GM12874 (cell line): ENCODE data around the gene PREPL.

Experiments used
- TF ChIP-seq, protein P1 (sequence below): IDR thresholded peaks from 2 replicates; pipeline ENCODE4 v1.5.1; 2011; ENCODE audit warnings: low read depth, mild to moderate bottlenecking, control low read depth, low read length, moderate library complexity; ENCODE audit not compliant: insufficient read depth

Gene PREPL

DNA sequence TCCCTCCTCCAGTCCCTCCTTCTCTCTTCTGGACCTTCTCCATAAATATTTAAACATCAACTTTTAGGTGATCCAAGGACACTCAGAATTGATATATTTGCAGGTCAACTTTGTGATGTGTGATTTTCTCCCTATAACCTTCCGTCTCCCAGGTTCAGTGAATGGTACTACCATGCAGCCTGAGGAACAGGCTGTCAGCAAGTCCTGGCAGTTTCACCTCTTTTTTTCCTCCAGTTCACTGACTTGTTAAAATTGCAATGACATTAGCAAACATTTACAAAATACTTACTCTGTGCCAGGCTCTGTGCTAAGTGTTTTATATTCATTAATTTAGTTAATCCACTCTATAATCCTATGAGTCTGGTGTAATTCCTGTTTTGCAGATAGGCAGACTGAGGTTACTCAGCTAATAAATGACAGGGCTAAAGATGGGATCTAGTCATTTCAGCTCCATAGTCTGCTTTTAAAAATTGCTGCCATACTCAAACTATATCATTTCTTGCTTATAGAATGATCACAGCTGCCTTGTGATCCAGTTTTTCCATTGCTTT lies 78.1 kb downstream of the PREPL start:
- TF ChIP-seq, protein P1, sequence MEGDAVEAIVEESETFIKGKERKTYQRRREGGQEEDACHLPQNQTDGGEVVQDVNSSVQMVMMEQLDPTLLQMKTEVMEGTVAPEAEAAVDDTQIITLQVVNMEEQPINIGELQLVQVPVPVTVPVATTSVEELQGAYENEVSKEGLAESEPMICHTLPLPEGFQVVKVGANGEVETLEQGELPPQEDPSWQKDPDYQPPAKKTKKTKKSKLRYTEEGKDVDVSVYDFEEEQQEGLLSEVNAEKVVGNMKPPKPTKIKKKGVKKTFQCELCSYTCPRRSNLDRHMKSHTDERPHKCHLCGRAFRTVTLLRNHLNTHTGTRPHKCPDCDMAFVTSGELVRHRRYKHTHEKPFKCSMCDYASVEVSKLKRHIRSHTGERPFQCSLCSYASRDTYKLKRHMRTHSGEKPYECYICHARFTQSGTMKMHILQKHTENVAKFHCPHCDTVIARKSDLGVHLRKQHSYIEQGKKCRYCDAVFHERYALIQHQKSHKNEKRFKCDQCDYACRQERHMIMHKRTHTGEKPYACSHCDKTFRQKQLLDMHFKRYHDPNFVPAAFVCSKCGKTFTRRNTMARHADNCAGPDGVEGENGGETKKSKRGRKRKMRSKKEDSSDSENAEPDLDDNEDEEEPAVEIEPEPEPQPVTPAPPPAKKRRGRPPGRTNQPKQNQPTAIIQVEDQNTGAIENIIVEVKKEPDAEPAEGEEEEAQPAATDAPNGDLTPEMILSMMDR = no peak

DNA sequence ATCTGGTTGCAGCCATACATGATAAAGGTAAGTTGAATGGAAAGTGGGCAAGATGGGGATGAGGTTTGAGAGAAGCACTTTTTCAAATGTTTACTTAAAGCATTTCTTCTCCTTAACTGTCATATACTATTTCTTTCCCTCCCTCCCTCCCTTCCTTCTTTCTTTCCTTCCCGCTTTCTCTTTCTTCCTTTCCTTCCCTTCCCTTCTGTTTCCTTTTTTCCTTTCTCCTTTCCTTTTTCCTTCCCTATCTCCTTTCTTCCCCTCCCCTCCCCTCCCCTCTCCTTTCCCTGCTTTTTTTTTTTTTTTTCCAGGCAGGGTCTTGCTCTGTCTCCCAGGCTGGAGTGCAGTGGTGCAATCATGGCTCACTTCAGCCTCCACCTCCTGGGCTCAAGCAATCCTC lies 80.4 kb downstream of the PREPL start:
- TF ChIP-seq, protein P1 = no peak

DNA sequence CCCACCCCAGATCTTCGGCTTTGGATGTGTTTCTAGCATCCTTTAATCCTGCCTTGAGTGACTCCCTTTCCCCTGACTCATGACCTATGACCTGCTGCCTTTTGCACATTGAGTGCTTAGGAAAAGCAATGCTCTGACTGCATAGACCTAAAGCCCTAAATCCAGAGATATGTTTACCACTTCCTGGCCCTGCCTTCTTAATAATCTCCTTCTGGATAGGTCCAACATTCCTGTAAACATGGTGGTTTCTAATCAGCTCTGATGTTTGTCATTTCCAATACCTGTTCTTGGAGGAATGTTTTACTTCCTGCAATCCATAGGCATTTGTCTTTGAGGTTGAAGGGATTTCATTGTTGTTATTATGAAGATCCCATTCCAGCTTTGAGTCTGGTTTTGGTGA lies 83.8 kb downstream of the PREPL start:
- TF ChIP-seq, protein P1 = no peak

DNA sequence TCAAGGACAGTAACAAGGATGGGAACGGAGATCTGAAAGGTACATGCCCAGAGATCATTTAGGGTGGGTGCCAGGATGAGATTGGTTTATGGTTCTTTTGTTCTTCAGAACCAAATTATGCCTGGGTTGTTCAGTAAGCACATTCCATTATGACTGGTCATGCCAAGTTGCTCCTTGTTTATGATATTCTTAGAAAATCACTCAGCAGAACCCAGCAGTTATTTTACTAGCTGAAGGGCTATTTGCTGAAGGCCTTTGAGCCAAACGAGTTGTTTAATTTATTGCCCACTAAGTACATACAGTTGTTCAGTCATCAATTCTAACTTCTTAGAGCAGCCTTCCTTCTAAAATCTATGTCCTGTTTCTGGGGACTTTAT lies 85.4 kb downstream of the PREPL start:
- TF ChIP-seq, protein P1 = no peak

GRCh38 chr2:44273596-44273995 lies 87.7 kb downstream of the PREPL start:
- TF ChIP-seq, protein P1 = no peak

GRCh38 chr2:44273076-44273475 lies 88.2 kb downstream of the PREPL start:
- TF ChIP-seq, protein P1 = no peak

- TF ChIP-seq, protein P1 = no peak
Measured at GRCh38 chr2:44271296-44271695, 90.0 kb downstream of the PREPL start.
